IPS DF 6.9 (cell line): Measurements from ENCODE around the gene DMRTC2.

Source experiments
- DNase-seq: peaks from one replicate; pipeline ENCODE4 v3.0.0-alpha.2; 2013; ENCODE audit warnings: low read depth, low spot score
- H3K27ac ChIP-seq: one replicate; pipeline ENCODE4 v1.5.1; 2013; ENCODE audit warnings: low read length, control low read depth
- H3K27me3 ChIP-seq: 2 replicates; pipeline ENCODE4 v1.6.1; 2013; ENCODE audit warnings: mild to moderate bottlenecking, low read length; ENCODE audit not compliant: control insufficient read depth, insufficient read depth
- H3K36me3 ChIP-seq: 2 replicates; pipeline ENCODE4 v1.6.1; 2013; ENCODE audit warnings: low read length; ENCODE audit not compliant: control insufficient read depth, insufficient read depth
- H3K4me1 ChIP-seq: 2 replicates; pipeline ENCODE4 v1.6.1; 2013; ENCODE audit warnings: low read length; ENCODE audit not compliant: control insufficient read depth, insufficient read depth
- H3K4me3 ChIP-seq: 2 replicates; pipeline ENCODE4 v1.5.1; 2013; ENCODE audit warnings: mild to moderate bottlenecking, low read length
- H3K9me3 ChIP-seq: 2 replicates; pipeline ENCODE4 v1.6.1; 2013; ENCODE audit warnings: low read length, inconsistent platforms; ENCODE audit not compliant: control insufficient read depth, insufficient read depth
- WGBS: extraction: QIAGEN DNeasy Blood & Tissue Kit; methylation state at CpG from one replicate; pipeline ENCODE4 v1.1.7; 2013; ENCODE audit warnings: mixed read lengths, missing lambda C conversion rate; ENCODE audit not compliant: insufficient read length, insufficient coverage; 5-methylcytosine and 5-hydroxymethylcytosine counted together

The DMRTC2 gene

GRCh38 chr19:41811036-41811435, 33.8 kb upstream of the DMRTC2 start:
- H3K4me1 ChIP-seq, result no peaks in the 10 kb centered on the region
- WGBS, result no CpG with 5 or more reads among the region's 3 CpGs
- H3K27me3 ChIP-seq, result no peaks in the 10 kb centered on the region
- H3K4me3 ChIP-seq, result no peak overlapping the region
- no peaks in the 10 kb centered on the region for H3K9me3 ChIP-seq
- no peaks in the 10 kb centered on the region for H3K36me3 ChIP-seq
- no peak overlapping the region for H3K27ac ChIP-seq
- no peak for DNase-seq

DNA sequence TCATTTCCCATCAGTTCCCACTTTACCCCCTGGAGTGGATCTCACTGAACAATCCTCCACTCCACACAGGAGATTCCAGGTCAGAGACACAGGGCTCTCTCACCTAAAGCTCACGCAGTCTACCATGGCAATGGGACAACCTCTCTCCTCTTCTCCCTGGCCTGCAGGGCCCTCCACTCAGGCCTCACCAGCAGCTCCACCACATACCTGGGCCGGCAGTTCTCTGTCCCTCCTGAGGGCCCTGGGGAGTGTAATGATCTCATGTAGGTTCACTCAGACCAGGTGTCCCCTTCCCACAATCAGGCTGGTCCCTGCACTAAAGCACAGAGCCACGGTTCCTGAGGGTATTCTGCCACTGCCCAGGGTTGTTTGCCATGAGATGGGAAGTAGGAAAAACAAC, 32.9 kb upstream of the DMRTC2 start:
- H3K27me3 ChIP-seq, result no peaks in the 10 kb centered on the region
- no peaks in the 10 kb centered on the region for H3K36me3 ChIP-seq
- WGBS, result no CpG with 5 or more reads among the region's 3 CpGs
- H3K4me1 ChIP-seq, result no peaks in the 10 kb centered on the region
- no peak overlapping the region for H3K4me3 ChIP-seq
- DNase-seq, result no peak
- H3K27ac ChIP-seq, result no peak overlapping the region
- H3K9me3 ChIP-seq, result no peaks in the 10 kb centered on the region

- Histone ChIP-seq H3K4me3 (no peak overlapping the region), H3K9me3 (no peaks in the 10 kb centered on the region), H3K4me1 (no peaks in the 10 kb centered on the region), H3K27me3 (no peaks in the 10 kb centered on the region), H3K36me3 (no peaks in the 10 kb centered on the region), H3K27ac (no peak overlapping the region)
- WGBS, result no CpG with 5 or more reads among the region's 4 CpGs
- DNase-seq, result no peak
Measured at GRCh38 chr19:41813911-41814310, 30.9 kb upstream of the DMRTC2 start.

DNA sequence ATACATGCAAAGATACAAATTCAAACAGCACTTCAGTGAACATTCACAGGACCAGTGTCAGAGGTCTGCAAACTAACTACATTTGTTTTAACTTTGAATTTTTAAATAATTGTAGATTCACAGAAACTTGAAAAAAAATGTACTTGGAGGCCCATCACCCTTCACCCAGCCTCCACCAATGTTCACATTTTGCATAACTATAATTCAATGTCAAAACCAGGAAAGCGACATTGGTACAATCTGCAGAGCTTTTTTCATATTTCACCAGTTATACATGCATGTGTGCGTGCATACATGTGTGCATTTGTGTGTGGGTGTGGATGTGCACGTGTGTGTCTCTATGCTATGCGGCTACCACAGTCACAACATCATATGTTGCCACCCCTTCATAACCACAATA, 29.5 kb upstream of the DMRTC2 start:
- H3K27me3 ChIP-seq, result no peaks in the 10 kb centered on the region
- H3K27ac ChIP-seq, result no peak overlapping the region
- WGBS, result no CpG with 5 or more reads among the region's 4 CpGs
- H3K36me3 ChIP-seq, result no peaks in the 10 kb centered on the region
- H3K9me3 ChIP-seq, result no peaks in the 10 kb centered on the region
- no peak for DNase-seq
- no peaks in the 10 kb centered on the region for H3K4me1 ChIP-seq
- no peak overlapping the region for H3K4me3 ChIP-seq

- Histone ChIP-seq H3K4me3 (no peak overlapping the region), H3K27ac (no peak overlapping the region), H3K4me1 (no peaks in the 10 kb centered on the region), H3K27me3 (no peaks in the 10 kb centered on the region), H3K9me3 (no peaks in the 10 kb centered on the region), H3K36me3 (no peaks in the 10 kb centered on the region)
- no peak for DNase-seq
- WGBS, result no CpG with 5 or more reads among the region's 2 CpGs
Measured at GRCh38 chr19:41816761-41817160, 28.1 kb upstream of the DMRTC2 start.

DNA sequence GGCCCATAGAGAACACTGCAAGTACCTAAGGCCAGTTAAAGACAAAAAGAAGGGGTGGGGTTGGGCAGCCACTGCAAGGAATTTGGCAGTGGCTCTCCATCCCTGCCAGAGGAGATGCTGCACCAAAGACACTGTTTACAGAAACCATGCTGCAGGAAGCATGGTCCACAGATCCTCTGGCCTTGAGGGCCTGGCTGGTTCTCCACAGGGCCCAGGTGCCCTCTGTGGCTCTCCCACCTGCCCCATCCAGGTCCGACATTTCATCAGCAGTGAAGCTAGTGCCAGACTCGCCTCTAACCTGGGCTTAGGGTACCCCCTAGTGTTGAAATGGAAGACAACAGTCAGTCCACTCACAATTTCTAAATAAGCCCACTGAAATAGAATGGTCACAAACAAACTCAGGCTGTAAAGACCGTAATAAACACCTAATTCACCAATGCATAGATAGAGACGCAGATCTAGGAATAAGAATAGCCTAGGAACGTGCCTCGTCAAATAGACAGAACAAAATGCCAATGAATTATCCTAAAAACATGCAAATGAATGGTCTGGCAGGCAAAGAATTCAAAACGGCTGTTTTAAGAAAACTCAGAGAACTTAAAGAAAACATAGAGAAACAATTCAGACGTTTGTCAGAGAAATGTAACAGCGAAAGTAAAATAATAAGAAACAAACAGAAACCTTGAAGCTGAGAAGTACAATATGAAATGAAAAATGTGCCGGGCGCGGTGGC, 23.7 kb upstream of the DMRTC2 start:
- Histone ChIP-seq H3K27ac (no peak overlapping the region), H3K4me3 (no peak overlapping the region), H3K27me3 (no peaks in the 10 kb centered on the region), H3K36me3 (no peaks in the 10 kb centered on the region), H3K9me3 (no peaks in the 10 kb centered on the region), H3K4me1 (no peaks in the 10 kb centered on the region)
- WGBS, result no CpG with 5 or more reads among the region's 12 CpGs
- DNase-seq, result peak; percentile 41

GRCh38 chr19:41837981-41838708, 6.7 kb upstream of the DMRTC2 start:
- Histone ChIP-seq H3K27ac (no peak overlapping the region), H3K4me3 (no peak overlapping the region), H3K4me1 (no peaks in the 10 kb centered on the region), H3K27me3 (no peaks in the 10 kb centered on the region), H3K36me3 (no peaks in the 10 kb centered on the region), H3K9me3 (no peaks in the 10 kb centered on the region)
- WGBS, result no CpG with 5 or more reads among the region's 13 CpGs
- no peak for DNase-seq

DNA sequence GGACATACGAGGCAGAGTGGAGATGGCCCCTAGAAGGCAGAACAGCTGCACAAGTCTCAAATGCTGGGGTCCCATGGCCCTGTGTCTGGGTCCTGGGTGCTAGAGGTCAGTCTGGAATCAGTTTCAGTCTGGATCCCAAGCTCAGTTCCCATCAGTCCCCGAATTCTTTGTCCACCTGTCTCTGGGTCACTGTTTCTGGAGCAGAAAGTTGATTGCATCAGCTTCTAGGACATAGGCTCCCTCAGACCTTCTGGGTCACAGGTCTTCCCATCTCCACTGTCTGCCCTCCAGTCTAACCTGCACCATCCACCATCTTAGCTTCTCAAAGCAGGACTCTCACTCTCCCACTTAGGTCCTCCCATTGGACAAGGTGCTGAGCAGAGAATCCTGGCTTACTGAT, 5.6 kb upstream of the DMRTC2 start:
- H3K4me3 ChIP-seq, result no peak overlapping the region
- no peaks in the 10 kb centered on the region for H3K9me3 ChIP-seq
- no peak overlapping the region for H3K27ac ChIP-seq
- H3K36me3 ChIP-seq, result no peaks in the 10 kb centered on the region
- no CpG with 5 or more reads among the region's 2 CpGs for WGBS
- no peaks in the 10 kb centered on the region for H3K27me3 ChIP-seq
- DNase-seq, result no peak
- H3K4me1 ChIP-seq, result no peaks in the 10 kb centered on the region

GRCh38 chr19:41843371-41843770, 1.5 kb upstream of the DMRTC2 start:
- no peak for DNase-seq
- no CpG with 5 or more reads among the region's 7 CpGs for WGBS
- H3K27me3 ChIP-seq, result no peaks in the 10 kb centered on the region

GRCh38 chr19:41844601-41845000, 241 bp upstream of the DMRTC2 start, which contains the start of gene LYPD4:
LYPD4 (minus strand) TSS chr19:41844683; CDS start chr19:41839285, 5,398 bp downstream.
- Histone ChIP-seq H3K4me1 (no peaks in the 10 kb centered on the region), H3K27me3 (no peaks in the 10 kb centered on the region), H3K4me3 (no peak within 1 kb of the TSS; the same call in 1 of the 2 replicates), H3K36me3 (no peaks in the 10 kb centered on the region), H3K9me3 (no peaks in the 10 kb centered on the region), H3K27ac (no peak within 1 kb of the TSS)
- no peak for DNase-seq
- WGBS, result no CpG with 5 or more reads among the region's 30 CpGs

More at GRCh38 chr19:41843371-41843770, 1.5 kb upstream of the DMRTC2 start:
- Histone ChIP-seq H3K4me3 (no peak overlapping the region), H3K27ac (no peak overlapping the region), H3K9me3 (no peaks in the 10 kb centered on the region), H3K36me3 (no peaks in the 10 kb centered on the region), H3K4me1 (no peaks in the 10 kb centered on the region)
